GM10266 (cell line): ENCODE measurements around the gene FUT3.
"Not testable (repeated sequence)": the region's sequence is repeated elsewhere in the genome, so short reads cannot be mapped to it uniquely, and the experiment has no call there.

ENCODE experiments used
- DNase-seq: peaks from one replicate; pipeline ENCODE4 v3.0.0; 2012; ENCODE audit errors: extremely low spot score
- CTCF ChIP-seq: IDR thresholded peaks from 2 replicates; pipeline ENCODE4 v1.5.1; 2012; ENCODE audit warnings: mild to moderate bottlenecking, low read depth; ENCODE audit not compliant: control insufficient read depth, insufficient read depth; ENCODE audit errors: missing control alignments

The FUT3 gene

GRCh38 chr19:5865772-5866171 lies 14.5 kb upstream of the FUT3 start:
- TF ChIP-seq CTCF, result no peak
- no peak for DNase-seq

DNA sequence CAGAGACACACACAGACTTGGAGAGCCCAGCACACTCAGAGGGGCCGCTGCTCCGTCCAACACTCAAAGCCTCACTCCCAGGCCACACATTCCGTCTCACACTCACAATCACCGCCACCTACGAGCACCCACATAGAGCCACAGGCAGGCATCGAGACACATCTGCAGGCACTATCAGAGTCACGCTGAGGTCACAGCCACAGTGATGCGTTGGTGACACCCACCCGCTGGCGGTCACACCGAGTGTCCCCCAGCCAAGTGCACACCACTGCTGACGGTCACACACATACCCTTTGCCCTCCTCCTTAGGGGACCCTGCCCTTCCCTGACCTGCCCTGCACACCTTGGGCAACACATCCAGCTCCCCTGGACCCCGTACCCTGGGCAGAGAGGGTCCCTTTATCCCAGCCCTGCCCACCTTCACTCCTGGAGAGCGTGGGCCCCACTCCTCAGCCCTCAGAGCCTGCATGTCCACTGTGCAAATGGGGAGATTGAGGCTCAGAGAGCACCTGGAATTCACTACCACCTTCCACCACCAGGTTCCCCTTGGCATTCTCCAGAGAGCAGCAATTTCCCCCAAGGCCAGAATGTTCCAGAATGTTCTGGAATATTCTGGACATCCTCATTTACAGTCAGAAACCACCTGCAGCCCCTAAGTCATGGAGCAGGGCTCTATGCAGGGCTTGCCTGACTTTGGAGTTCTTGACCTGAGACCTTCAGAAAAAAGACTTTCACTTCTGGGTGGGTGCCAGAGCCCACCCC lies 13.7 kb upstream of the FUT3 start:
- no peak for DNase-seq
- no peak for TF ChIP-seq CTCF

DNA sequence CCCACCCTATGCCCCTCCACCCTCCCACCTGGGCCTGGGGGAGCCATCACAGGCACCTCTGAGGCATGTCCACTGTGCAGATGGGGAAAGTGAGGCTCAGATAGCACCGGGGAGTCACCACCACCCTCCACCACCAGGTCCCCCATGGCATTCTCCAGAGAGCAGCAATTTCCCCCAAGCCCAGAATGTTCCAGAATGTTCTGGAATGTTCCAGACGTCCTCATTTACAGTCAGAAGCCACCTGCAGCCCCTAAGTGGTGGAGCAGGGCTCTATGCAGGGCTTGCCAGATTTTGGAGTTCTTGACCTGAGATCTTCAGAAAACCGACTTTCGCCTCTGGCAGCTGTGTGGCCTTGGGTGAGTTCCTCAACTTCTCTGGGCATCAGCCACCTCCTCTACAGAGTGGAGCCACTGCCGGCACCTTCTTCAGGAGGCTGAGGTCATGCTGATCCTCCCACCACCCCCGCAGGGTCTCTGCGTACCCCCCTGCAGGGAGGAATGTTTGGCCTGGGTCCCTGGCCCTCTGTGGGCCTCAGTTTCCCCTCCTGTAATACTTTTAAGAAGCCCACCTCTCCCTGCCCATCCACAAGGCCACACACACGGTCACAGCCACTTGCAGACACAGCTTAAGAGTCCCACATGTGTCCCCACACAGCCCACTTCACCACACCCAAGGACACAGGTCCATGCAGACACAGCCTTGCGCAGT lies 12.9 kb upstream of the FUT3 start:
- TF ChIP-seq CTCF, result no peak
- no peak for DNase-seq

GRCh38 chr19:5863030-5863665 lies 11.9 kb upstream of the FUT3 start:
- no peak for TF ChIP-seq CTCF
- DNase-seq, result no peak

DNA sequence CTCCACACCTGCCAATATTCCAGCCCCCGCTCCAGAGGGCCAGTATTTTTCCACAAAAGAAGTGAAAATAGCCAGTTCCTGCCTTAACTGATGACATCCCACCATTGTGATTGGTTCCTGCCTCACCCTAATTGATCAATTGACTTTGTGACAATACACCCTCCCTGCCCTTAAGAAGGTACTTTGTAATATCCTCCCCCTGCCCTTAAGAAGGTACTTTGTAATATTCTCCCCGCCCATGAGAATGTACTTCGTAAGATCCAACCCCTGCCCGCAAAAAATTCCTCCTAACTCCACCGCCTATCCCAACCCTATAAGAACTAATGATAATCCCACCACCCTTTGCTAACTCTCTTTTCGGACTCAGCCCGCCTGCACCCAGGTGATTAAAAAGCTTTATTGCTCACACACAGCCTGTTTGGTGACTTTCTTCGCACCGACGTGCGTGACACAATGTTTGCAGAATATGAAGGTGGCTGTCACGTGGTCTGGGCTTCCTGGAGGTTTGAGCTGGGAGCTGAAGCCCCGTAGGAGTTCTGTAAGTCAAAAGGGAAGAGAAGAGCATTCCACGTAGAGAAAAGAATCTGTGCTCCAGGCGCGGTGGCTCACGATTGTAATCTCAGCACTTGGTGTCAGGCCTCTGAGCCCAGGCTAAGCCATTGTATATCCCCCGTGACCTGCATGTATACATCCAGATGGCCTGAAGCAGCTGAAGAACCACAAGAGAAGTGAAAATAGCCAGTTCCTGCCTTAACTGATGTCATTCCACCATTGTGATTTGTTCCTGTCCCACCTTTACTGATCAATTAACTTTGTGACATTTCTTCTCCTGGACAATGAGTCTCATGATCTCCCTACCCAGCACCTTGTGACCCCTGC lies 6.2 kb upstream of the FUT3 start:
- DNase-seq, result no peak
- no peak for TF ChIP-seq CTCF

GRCh38 chr19:5855151-5855550 lies 3.9 kb upstream of the FUT3 start:
- not testable (repeated sequence) for DNase-seq

DNA sequence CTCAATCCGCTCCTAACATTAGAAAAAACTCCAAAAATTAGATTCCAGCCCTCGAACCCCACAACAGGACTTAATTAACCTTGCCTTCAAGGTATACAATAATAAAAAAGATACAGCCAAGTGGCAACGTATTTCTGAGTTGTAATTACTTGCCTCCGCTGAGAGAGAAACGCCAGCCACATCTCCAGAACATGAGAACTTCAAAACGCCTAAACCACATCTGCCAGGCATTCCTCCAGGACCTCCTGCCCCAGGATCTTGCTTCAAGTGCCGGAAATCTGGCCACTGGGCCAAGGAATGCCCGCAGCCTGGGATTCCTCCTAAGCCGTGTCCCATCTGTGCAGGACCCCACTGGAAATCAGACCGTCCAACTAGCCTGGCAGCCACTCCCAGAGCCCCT lies 2.9 kb upstream of the FUT3 start:
- not testable (repeated sequence) for DNase-seq
